ENCODE measurements around the gene ZNF93. TPM values are rescaled to one million over a fixed set of nuclear protein-coding genes. Genes with fewer than 3 reads are reported as not detected.
"Not testable (repeated sequence)": the region's sequence is repeated elsewhere in the genome, so short reads cannot be mapped to it uniquely, and the experiment has no call there.

Gene ZNF93
- total RNA-seq, 1 donor from 2014 or later, result 15.8 TPM

DNA sequence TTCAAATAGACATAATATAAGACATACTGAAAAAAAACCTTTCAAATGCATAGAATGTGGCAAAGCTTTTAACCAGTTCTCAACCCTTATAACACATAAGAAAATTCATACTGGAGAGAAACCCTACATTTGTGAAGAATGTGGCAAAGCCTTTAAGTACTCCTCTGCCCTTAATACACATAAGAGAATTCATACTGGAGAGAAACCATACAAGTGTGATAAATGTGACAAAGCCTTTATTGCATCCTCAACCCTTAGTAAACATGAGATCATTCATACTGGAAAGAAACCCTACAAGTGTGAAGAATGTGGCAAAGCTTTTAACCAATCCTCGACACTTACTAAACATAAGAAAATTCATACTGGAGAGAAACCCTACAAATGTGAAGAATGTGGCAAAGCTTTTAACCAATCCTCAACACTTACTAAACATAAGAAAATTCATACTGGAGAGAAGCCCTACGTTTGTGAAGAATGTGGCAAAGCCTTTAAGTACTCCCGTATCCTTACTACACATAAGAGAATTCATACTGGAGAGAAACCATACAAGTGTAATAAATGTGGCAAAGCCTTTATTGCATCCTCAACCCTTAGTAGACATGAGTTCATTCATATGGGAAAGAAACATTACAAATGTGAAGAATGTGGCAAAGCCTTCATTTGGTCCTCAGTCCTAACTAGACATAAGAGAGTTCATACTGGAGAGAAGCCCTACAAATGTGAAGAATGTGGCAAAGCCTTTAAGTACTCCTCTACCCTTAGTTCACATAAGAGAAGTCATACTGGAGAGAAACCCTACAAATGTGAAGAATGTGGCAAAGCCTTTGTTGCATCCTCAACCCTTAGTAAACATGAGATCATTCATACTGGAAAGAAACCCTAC is 32.9 kb downstream of the ZNF93 start:
- H3K27me3 Mint-ChIP-seq (ENCODE audit: low read depth, unreplicated experiment); H3K4me2 ChIP-seq (ENCODE audit: low read length); H4K20me1 ChIP-seq (ENCODE audit: insufficient read depth, low read length); H3K4me3 Mint-ChIP-seq (ENCODE audit: unreplicated experiment); H3K27ac ChIP-seq (ENCODE audit: low read depth, low read length); H3K4me1 ChIP-seq (ENCODE audit: insufficient read depth, low read length); H3K4me1 Mint-ChIP-seq (ENCODE audit: low read depth, unreplicated experiment); H3K27me3 ChIP-seq (ENCODE audit: insufficient read depth, low read length); H2AFZ ChIP-seq (ENCODE audit: low read depth, low read length); DNase-seq (ENCODE audit: low read depth); FAIRE-seq; H3K79me2 ChIP-seq (ENCODE audit: insufficient read depth, low read length); H3K9ac ChIP-seq (ENCODE audit: low read length); H3K4me3 ChIP-seq (ENCODE audit: insufficient read depth, low read depth, low read length); H3K27ac Mint-ChIP-seq (ENCODE audit: unreplicated experiment): not testable (repeated sequence)
- Mint-ChIP-seq H3K9me3 (ENCODE audit: unreplicated experiment) (peaks cover 60% of the 10 kb centered on the region), H3K36me3 (ENCODE audit: low read depth, unreplicated experiment) (peaks cover 64% of the 10 kb centered on the region)
- peaks cover 30% of the 10 kb centered on the region for H3K36me3 ChIP-seq (ENCODE audit: insufficient read depth, low read length)
- H3K9me3 ChIP-seq (ENCODE audit: insufficient read depth, low read depth, low read length), result peaks cover 47% of the 10 kb centered on the region

GRCh38 chr19:19937403-19937802 is 36.7 kb downstream of the ZNF93 start:
- Mint-ChIP-seq H3K36me3 (ENCODE audit: low read depth, unreplicated experiment) (peaks cover 39% of the 10 kb centered on the region), H3K4me1 (ENCODE audit: low read depth, unreplicated experiment) (no peaks in the 10 kb centered on the region), H3K9me3 (ENCODE audit: unreplicated experiment) (peaks cover 48% of the 10 kb centered on the region), H3K4me3 (ENCODE audit: unreplicated experiment) (no peak overlapping the region), H3K27me3 (ENCODE audit: low read depth, unreplicated experiment) (no peaks in the 10 kb centered on the region), H3K27ac (ENCODE audit: unreplicated experiment) (no peak overlapping the region)
- no peaks in the 10 kb centered on the region for H3K27me3 ChIP-seq (ENCODE audit: insufficient read depth, low read length)
- H3K27ac ChIP-seq (ENCODE audit: low read depth, low read length), result no peak overlapping the region
- H3K4me3 ChIP-seq (ENCODE audit: insufficient read depth, low read depth, low read length), result no peak overlapping the region
- FAIRE-seq (no peak), DNase-seq (ENCODE audit: low read depth) (no peak)
- no peak overlapping the region for H3K9ac ChIP-seq (ENCODE audit: low read length)
- peaks cover 19% of the 10 kb centered on the region for H3K36me3 ChIP-seq (ENCODE audit: insufficient read depth, low read length)
- H4K20me1 ChIP-seq (ENCODE audit: insufficient read depth, low read length), result no peaks in the 10 kb centered on the region
- TF ChIP-seq, protein P1, sequence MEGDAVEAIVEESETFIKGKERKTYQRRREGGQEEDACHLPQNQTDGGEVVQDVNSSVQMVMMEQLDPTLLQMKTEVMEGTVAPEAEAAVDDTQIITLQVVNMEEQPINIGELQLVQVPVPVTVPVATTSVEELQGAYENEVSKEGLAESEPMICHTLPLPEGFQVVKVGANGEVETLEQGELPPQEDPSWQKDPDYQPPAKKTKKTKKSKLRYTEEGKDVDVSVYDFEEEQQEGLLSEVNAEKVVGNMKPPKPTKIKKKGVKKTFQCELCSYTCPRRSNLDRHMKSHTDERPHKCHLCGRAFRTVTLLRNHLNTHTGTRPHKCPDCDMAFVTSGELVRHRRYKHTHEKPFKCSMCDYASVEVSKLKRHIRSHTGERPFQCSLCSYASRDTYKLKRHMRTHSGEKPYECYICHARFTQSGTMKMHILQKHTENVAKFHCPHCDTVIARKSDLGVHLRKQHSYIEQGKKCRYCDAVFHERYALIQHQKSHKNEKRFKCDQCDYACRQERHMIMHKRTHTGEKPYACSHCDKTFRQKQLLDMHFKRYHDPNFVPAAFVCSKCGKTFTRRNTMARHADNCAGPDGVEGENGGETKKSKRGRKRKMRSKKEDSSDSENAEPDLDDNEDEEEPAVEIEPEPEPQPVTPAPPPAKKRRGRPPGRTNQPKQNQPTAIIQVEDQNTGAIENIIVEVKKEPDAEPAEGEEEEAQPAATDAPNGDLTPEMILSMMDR (IDR thresholded peaks at IDR 0.05; ENCODE audit: insufficient read depth, low read depth, low read length), result no peak
- no peak for TF ChIP-seq EZH2 (IDR thresholded peaks at IDR 0.05; ENCODE audit: insufficient read depth, low read length)
- H2AFZ ChIP-seq (ENCODE audit: low read depth, low read length), result no peak overlapping the region
- H3K9me3 ChIP-seq (ENCODE audit: insufficient read depth, low read depth, low read length), result peaks cover 37% of the 10 kb centered on the region
- H3K79me2 ChIP-seq (ENCODE audit: insufficient read depth, low read length), result no peaks in the 10 kb centered on the region
- no peak overlapping the region for H3K4me2 ChIP-seq (ENCODE audit: low read length)
- no peaks in the 10 kb centered on the region for H3K4me1 ChIP-seq (ENCODE audit: insufficient read depth, low read length)

DNA sequence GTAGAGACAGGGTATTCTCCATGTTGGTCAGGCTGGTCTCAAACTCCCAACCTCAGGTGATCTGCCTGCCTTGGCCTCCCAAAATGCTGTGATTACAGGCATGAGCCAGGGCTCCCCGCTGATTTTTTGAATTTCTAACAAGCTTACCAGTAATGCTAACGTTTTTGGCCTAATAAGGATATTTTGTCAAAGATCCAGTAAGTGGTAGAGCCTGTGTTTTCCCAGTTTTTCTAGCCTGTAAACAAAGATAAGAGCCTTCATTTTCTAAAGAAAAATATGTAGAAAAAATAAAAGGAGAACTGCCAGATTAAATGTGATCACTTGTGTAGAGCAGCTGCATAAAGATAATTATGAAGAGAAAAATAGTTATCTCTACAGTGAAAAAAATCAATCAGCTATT is 37.7 kb downstream of the ZNF93 start:
- DNase-seq (ENCODE audit: low read depth) (no peak), FAIRE-seq (no peak)
- peaks cover 39% of the 10 kb centered on the region for H3K9me3 Mint-ChIP-seq (ENCODE audit: unreplicated experiment)

More for the DNA sequence above, 37.7 kb downstream of the ZNF93 start:
- Histone ChIP-seq H3K4me2 (ENCODE audit: low read length) (no peak overlapping the region), H3K9me3 (ENCODE audit: insufficient read depth, low read depth, low read length) (peaks cover 36% of the 10 kb centered on the region), H3K27me3 (ENCODE audit: insufficient read depth, low read length) (no peaks in the 10 kb centered on the region), H2AFZ (ENCODE audit: low read depth, low read length) (no peak overlapping the region), H3K79me2 (ENCODE audit: insufficient read depth, low read length) (no peaks in the 10 kb centered on the region), H3K9ac (ENCODE audit: low read length) (no peak overlapping the region), H3K4me3 (ENCODE audit: insufficient read depth, low read depth, low read length) (no peak overlapping the region), H4K20me1 (ENCODE audit: insufficient read depth, low read length) (no peaks in the 10 kb centered on the region), H3K36me3 (ENCODE audit: insufficient read depth, low read length) (peaks cover 10% of the 10 kb centered on the region), H3K27ac (ENCODE audit: low read depth, low read length) (no peak overlapping the region), H3K4me1 (ENCODE audit: insufficient read depth, low read length) (no peaks in the 10 kb centered on the region)
- no peaks in the 10 kb centered on the region for H3K27me3 Mint-ChIP-seq (ENCODE audit: low read depth, unreplicated experiment)
- H3K36me3 Mint-ChIP-seq (ENCODE audit: low read depth, unreplicated experiment), result peaks cover 31% of the 10 kb centered on the region
- H3K4me3 Mint-ChIP-seq (ENCODE audit: unreplicated experiment), result no peak overlapping the region
- no peaks in the 10 kb centered on the region for H3K4me1 Mint-ChIP-seq (ENCODE audit: low read depth, unreplicated experiment)
- H3K27ac Mint-ChIP-seq (ENCODE audit: unreplicated experiment), result no peak overlapping the region
- TF ChIP-seq, protein P1 (IDR thresholded peaks at IDR 0.05; ENCODE audit: insufficient read depth, low read depth, low read length), result no peak
- TF ChIP-seq EZH2 (IDR thresholded peaks at IDR 0.05; ENCODE audit: insufficient read depth, low read length), result no peak

All from astrocyte (in vitro differentiated cells and primary cell).